G401.6 (cell line): ENCODE measurements around the gene SGTA.
A peak's percentile ranks its signal among the peaks of the same experiment; 100 is the strongest.

ENCODE experiments used
- FAIRE-seq: peaks from 2 replicates; lab custom pipeline; 2012; peaks lifted over from hg19 to GRCh38; lab: Jason Lieb, UNC

Gene SGTA

DNA sequence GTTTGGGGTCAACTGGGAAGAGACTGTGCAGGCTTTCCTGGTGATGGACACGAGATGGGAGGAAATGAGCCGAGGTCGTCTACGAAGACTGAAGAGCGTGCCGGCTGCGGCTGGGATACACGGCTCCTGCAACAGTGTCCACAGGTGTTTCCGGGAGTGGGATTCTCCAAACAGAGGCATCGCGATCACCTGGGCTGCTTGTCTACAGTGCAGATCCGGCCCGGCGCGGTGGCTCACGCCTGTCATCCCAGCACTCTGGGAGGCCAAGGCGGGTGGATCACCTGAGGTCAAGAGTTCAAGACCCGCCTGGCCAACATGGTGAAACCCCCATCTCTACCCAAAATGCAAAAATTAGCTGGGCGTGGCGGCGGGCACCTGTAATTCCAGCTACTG, 31.6 kb downstream of the SGTA start:
- FAIRE-seq, result no peak

DNA sequence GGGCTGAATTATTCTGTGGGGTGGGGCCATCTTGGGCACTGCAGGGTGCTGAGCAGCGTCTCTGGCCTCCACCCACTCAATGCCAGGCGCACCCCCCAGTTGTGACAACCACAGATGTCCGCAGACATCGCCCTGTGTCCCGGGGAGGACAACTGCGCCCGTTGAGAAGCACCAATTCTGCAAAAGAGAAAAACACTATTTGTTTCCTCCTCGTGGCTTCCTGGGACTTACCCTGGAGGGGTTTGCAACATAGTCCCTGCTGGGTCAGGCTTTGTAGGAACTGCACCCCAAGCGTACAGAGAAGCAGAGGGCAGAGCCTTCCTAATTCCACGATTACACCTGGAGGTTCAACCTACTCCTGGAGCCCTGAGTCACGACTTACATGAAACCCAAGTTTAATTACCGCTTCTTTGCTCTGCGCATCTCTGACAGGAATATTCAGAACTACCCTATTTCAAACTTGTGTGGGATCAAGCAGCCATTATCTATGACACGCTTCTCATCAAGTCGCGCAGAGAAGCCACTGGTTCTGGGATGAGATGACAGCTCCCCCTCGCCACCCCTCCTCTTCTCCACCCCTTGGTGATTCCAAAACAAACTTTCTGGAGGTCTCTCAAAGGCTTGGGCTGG, 32.1 kb downstream of the SGTA start:
- FAIRE-seq, result no peak

GRCh38 chr19:2747349-2747748, 35.7 kb downstream of the SGTA start:
- FAIRE-seq, result no peak

GRCh38 chr19:2744113-2744512, 39.0 kb downstream of the SGTA start:
- FAIRE-seq, result no peak

DNA sequence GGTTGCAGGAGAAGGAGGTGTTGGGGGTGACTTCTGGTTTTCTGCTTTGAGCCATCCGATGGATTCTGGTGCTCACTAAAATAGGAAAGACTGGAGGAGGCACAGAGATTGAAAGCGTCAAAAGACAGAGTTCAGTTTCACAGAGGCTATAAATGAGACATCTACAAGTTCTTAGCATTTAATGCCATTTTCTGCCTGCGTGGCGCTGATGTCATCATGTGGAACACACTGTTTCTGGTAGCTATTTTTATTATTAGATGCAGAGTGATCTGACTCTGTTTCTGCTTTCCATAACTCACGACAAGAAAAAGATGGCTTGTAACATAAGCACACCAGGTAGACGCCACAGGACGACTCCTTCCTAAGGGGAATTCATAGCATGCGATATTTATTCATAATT, 40.0 kb downstream of the SGTA start:
- FAIRE-seq, result no peak

DNA sequence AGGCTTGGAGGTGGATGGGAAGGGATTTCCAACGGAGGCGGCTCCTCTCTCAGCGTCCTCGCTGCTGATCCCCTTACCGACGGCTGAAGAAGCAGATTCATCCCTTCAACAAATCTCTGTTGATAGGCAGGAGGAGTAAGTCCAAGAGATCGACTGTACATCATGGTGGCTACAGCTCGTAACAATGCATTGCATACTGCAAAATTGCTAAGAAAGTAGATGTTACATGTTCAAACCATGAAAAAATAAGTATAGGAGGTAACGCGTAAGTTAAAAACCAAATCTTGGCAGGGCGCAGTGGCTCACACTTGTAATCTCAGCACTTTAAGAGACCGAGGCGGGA, 42.8 kb downstream of the SGTA start:
- FAIRE-seq, result no peak

- FAIRE-seq, result peak; percentile 72
These were observed 43.3 kb downstream of the SGTA start, which contains the start of gene SLC39A3 for GRCh38 chr19:2739602-2740313. SLC39A3 (minus strand) TSS chr19:2740017; CDS start chr19:2737257, 2,760 bp downstream.

DNA sequence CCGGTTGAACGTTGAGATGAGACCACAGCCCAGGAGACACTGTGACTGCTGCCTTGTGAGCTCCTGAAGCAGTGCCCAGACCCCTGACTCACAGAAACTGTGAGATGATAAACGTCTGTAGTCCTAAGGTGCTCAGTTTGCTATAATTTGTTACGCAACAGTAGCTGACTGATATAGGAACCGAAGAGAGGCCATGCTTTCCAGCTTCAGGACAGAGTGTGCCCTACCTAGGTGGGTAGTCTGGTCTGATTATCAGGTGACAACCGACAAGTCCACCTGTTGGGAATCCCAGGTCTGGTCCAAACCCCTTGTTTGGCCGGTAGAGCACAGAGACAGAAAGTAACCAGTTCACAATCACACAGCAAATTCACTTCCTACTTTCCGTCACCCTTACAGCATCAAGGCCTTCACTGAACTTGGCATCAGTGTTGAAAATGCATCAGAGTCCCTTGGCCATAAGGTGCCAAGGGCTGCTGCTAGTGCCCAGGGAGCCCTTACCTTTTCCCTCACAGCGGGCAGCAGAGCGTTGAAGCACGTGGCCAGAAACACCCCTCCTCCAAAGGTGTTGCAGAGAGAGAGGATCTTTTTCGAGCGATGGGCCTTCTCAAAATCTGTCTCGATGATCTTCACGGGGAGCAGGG, 46.4 kb downstream of the SGTA start:
- FAIRE-seq, result no peak

DNA sequence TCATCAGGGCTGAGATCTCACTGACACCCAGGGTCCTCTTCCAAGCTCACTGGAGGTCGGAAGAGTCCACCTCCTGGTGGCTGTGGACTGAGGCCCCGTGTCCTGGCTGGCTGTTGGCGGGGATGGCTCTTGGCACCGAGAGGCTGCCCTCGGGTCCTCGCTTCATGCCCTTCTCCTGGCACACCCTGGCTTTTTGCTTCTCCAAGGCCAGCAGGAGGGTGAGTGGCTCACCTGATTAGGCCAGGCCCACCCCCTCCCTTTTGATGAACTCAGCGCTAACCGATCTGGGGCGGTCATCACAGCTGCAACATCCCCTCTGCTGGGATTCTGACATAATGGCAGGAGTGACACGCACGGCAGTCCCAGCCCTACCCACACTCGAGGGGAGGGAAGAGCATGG, 47.7 kb downstream of the SGTA start:
- FAIRE-seq, result no peak

- no peak for FAIRE-seq
These were observed 48.3 kb downstream of the SGTA start for GRCh38 chr19:2734589-2735288.

DNA sequence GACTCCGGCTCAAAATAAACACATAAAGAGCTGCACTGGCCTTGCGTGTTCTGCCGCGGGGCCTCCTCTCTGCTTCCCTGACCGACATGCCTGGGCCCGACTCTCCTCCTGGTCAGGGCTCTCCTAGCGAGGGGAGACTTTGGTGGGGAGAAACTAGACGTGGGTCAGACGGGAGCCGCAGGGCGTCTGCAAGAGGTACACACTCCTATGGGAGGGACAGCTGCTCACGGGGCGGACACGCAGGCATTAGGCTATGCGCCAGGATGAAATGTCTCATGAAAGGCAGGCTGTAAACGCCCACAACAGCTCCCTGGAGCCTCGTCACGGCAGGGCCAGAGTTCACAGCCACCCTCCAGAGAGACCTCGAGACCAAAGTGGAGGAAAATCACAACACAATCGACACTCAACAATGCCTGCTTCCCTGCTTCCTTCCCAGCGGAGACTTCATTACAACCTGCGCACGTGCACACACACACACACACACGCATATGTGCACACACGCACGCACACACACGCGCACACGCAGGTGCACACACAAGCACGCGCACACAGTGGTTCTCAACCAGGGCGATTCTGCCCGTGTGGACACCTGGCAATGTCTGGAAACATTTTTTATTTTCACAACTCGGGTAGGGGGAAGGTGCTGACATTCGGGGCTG, 49.0 kb downstream of the SGTA start:
- FAIRE-seq, result no peak

- no peak for FAIRE-seq
These were observed 50.2 kb downstream of the SGTA start for GRCh38 chr19:2732883-2733282.

DNA sequence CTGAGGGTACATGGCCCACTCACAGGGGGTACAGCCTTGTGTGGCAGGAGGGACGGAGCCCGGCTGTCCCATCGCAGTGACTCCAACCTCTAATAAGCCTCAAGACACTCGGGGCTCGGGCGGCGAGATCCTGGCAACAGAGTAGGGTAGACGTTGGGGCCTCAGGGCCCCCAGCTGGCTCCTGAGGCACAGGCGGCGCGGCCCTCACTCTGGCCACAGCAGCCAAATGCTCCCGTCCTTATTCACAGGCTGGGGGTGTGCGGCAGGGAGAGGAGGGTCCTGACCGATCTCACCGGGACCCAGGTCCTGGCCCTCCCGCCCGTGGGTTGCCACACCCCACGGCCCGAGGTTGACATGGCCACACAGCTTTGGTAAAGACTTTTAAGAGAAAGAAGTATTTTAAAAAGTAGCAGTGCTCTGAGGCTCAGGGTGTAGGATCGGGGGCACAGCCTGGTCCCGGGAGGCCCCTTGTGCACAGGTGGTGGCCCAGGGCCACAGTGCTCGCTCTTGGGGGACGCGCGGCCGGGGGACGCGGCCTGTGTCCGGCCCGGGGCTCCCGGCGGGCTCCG, 50.8 kb downstream of the SGTA start:
- no peak for FAIRE-seq

DNA sequence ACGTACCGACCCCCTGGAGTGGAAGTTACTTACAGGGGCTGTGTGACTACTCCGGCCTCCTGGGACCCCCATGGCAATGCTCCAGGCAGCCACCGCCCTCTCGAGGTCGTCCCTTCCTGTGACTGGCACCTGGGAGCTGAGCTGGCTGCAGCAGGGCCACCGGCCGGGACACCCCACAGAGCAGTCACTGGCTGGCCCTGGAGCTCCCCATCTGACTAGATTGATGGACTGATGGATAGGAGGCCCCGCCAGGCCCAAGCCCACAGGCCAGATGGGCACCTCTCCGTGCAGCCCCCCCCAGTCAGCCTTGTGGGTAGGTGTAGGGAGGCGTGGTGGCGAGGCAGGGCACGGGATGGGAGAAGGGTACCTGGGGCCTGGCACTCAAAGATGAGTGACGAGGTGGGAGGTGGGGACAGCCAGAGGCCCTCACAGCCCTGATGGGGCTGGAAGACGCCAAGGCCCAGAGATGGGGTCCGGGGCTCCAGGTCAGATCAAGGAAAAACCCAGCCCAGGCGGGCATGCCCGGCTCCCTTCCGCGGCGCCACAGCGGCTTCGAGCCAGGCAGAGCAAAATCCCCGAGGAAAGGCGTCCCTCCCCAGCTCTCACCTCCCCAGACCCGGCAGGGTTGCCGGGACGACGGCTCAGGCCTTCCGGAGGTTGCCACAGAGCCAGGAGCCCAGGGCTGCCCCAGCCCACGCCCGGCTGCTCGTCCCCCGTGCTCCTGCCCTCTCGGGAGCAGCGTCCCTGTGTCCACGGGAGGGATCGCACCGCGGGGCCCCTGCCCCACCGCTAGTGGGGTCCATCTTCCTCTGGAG, 51.7 kb downstream of the SGTA start:
- FAIRE-seq, result no peak

DNA sequence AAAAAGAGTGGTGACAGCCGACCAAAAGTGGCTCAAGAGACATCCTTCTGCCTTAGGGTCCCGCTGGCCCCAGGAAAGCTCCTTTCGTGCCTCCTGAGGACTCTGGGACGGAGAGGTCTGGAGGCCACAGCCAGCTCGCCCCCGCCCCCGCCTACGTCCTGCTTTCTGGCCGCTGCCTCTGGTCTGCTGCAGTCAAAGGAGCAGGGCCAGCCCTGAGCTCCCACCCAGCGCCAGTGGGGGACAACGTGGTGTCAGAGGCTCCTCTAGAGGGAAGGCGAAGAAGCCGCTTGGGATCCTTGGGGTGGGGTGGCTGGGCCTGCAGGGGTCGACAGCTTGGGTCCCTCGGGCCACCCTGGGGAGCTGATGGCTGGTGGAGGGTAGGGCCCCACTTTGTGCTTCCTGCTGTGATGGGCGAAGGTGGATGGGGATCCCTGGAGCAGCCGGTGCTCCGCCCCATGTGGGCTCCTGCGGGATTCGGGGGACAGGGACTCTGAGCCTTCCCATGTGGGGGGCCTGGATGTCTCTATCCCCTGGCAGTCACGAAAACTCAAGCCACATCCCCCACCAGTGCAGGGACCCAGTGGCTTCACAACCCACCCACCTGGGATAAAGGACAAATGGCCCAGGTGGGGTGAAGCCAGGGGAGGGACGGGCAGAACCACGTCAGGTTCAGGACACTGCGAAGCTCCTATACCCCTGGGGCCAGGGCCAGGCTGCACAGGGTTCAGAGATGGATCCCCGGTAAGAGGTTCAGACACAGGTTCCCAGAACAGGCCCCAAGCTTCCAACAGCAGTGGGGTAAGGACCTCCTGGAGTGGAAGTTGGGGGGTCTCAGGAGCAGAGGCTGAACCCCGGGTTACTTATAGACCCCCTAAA, 52.9 kb downstream of the SGTA start:
- FAIRE-seq, result no peak

GRCh38 chr19:2728783-2729387, 54.2 kb downstream of the SGTA start:
- FAIRE-seq, result no peak

- no peak for FAIRE-seq
These were observed 55.5 kb downstream of the SGTA start for GRCh38 chr19:2727640-2727944.

- FAIRE-seq, result no peak
These were observed 56.0 kb downstream of the SGTA start for GRCh38 chr19:2726904-2727639.

DNA sequence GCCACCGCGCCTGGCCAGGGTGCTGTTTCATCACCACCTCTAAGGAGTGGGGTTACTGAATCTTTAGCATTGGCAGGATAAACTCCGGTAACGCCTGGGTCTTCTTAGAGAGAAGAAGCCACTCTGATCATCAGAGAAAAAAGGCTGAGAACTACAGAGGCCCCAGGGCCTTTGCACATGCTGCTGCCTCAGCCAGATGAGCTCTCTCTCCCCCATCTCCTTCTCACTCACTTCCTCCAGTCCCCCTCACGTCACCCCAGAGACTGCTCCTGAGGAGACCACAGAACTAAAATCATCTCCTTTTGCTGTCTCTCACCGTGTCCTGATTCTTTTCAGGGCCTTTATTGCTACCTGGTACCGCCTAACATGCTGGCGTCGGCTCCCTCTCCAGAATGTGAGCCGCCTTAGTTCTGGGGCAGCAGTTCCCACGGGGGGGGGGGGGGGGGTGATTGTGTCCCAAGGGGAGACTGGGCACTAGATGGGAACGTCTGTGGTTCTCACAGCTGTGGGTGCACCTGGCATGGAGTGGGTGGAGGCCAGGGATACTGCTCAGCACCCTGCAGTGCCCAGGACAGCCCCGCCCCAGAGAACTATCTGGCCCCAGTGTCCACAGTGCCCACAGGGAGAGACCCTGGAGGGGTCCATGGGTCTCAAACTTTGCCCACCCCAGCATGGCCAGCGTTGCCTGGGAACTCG, 56.8 kb downstream of the SGTA start:
- no peak for FAIRE-seq
